Astrocyte (in vitro differentiated cells and primary cell): ENCODE measurements around the gene SARDH. TPM values are rescaled to one million over a fixed set of nuclear protein-coding genes. Genes with fewer than 3 reads are reported as not detected.

Source experiments
- DNase-seq: peaks from one replicate; pipeline ENCODE4 v3.0.0-alpha.2; 2010; ENCODE audit warnings: low read depth
- FAIRE-seq: peaks from 2 replicates; lab custom pipeline; 2011; peaks lifted over from hg19 to GRCh38; lab: Jason Lieb, UNC
- H2AFZ ChIP-seq: 2 replicates; pipeline ENCODE4 v1.6.0; 2012; ENCODE audit warnings: low read depth, low read length, inconsistent platforms
- H3K27ac ChIP-seq: 2 replicates; pipeline ENCODE4 v1.5.1; 2011; ENCODE audit warnings: low read depth, low read length, inconsistent platforms
- H3K27me3 ChIP-seq: 2 replicates; pipeline ENCODE4 v1.6.0; 2011; ENCODE audit warnings: low read length, inconsistent platforms; ENCODE audit not compliant: insufficient read depth
- H3K36me3 ChIP-seq: 2 replicates; pipeline ENCODE4 v1.5.1; 2011; ENCODE audit warnings: low read length, inconsistent platforms; ENCODE audit not compliant: insufficient read depth
- H3K4me1 ChIP-seq: 2 replicates; pipeline ENCODE4 v1.5.1; 2011; ENCODE audit warnings: low read length, inconsistent platforms; ENCODE audit not compliant: insufficient read depth
- H3K4me2 ChIP-seq: 2 replicates; pipeline ENCODE4 v1.6.0; 2012; ENCODE audit warnings: low read length, inconsistent platforms
- H3K4me3 ChIP-seq: 2 replicates; pipeline ENCODE4 v1.5.1; 2011; ENCODE audit warnings: low read depth, mild to moderate bottlenecking, low read length, inconsistent platforms; ENCODE audit not compliant: insufficient read depth
- H3K79me2 ChIP-seq: 2 replicates; pipeline ENCODE4 v1.6.0; 2012; ENCODE audit warnings: mild to moderate bottlenecking, low read length, inconsistent platforms; ENCODE audit not compliant: insufficient read depth
- H3K9ac ChIP-seq: 2 replicates; pipeline ENCODE4 v1.6.0; 2012; ENCODE audit warnings: mild to moderate bottlenecking, low read length, inconsistent platforms
- H3K9me3 ChIP-seq: 2 replicates; pipeline ENCODE4 v1.5.1; 2012; ENCODE audit warnings: low read depth, mild to moderate bottlenecking, low read length, inconsistent platforms; ENCODE audit not compliant: insufficient read depth
- H4K20me1 ChIP-seq: 2 replicates; pipeline ENCODE4 v1.6.0; 2012; ENCODE audit warnings: low read length, inconsistent platforms; ENCODE audit not compliant: insufficient read depth
- H3K27ac Mint-ChIP-seq: one replicate; pipeline ENCODE4 v1.8.0; 2021; ENCODE audit warnings: mild to moderate bottlenecking, mixed read lengths; ENCODE audit not compliant: unreplicated experiment
- H3K27me3 Mint-ChIP-seq: one replicate; pipeline ENCODE4 v1.8.0; 2021; ENCODE audit warnings: low read depth, mixed read lengths; ENCODE audit not compliant: unreplicated experiment
- H3K36me3 Mint-ChIP-seq: one replicate; pipeline ENCODE4 v1.8.0; 2021; ENCODE audit warnings: low read depth, mixed read lengths; ENCODE audit not compliant: unreplicated experiment
- H3K4me1 Mint-ChIP-seq: one replicate; pipeline ENCODE4 v1.8.0; 2021; ENCODE audit warnings: low read depth, mixed read lengths; ENCODE audit not compliant: unreplicated experiment
- H3K4me3 Mint-ChIP-seq: one replicate; pipeline ENCODE4 v1.8.0; 2021; ENCODE audit warnings: mild to moderate bottlenecking, moderate library complexity, mixed read lengths; ENCODE audit not compliant: unreplicated experiment
- H3K9me3 Mint-ChIP-seq: one replicate; pipeline ENCODE4 v1.8.0; 2021; ENCODE audit warnings: mild to moderate bottlenecking, mixed read lengths; ENCODE audit not compliant: unreplicated experiment
- CTCF ChIP-seq: IDR thresholded peaks from 2 replicates; pipeline ENCODE4 v1.5.1; 2011; ENCODE audit warnings: low read depth, mild to moderate bottlenecking, inconsistent platforms, low read length, moderate library complexity; ENCODE audit not compliant: insufficient read depth
- EZH2 ChIP-seq: IDR thresholded peaks from 2 replicates; pipeline ENCODE4 v1.6.1; 2012; ENCODE audit warnings: mild to moderate bottlenecking, low read length, inconsistent platforms; ENCODE audit not compliant: insufficient read depth
- total RNA-seq: library from RNA; stranded (reverse); gene quantifications from 2 replicates; pipeline ENCODE4 v1.2.1, GENCODE V29; 2021

SARDH gene
- total RNA-seq, 1 donor from 2014 or later = 2.8 TPM

- Histone ChIP-seq H3K4me3 (no peak overlapping the region), H3K9me3 (no peaks in the 10 kb centered on the region), H2AFZ (no peak overlapping the region), H4K20me1 (no peaks in the 10 kb centered on the region), H3K27ac (no peak overlapping the region), H3K27me3 (no peaks in the 10 kb centered on the region), H3K9ac (no peak overlapping the region), H3K79me2 (no peaks in the 10 kb centered on the region), H3K4me1 (peaks cover 28% of the 10 kb centered on the region), H3K4me2 (no peak overlapping the region), H3K36me3 (no peaks in the 10 kb centered on the region)
- DNase-seq (no peak), FAIRE-seq (no peak)
- TF ChIP-seq EZH2 (no peak), CTCF (no peak)
- H3K27ac Mint-ChIP-seq = peak overlapping the region; percentile 47
- H3K36me3 Mint-ChIP-seq = no peaks in the 10 kb centered on the region
- H3K9me3 Mint-ChIP-seq = no peaks in the 10 kb centered on the region
- H3K27me3 Mint-ChIP-seq = peaks cover 15% of the 10 kb centered on the region
- H3K4me3 Mint-ChIP-seq = no peak overlapping the region
- peaks cover 15% of the 10 kb centered on the region for H3K4me1 Mint-ChIP-seq
Measured at GRCh38 chr9:133687856-133688761, 50.0 kb downstream of the SARDH start.

- Histone ChIP-seq H2AFZ (no peak overlapping the region), H3K4me1 (peaks cover 25% of the 10 kb centered on the region), H3K27me3 (no peaks in the 10 kb centered on the region), H4K20me1 (no peaks in the 10 kb centered on the region), H3K4me3 (no peak overlapping the region), H3K36me3 (no peaks in the 10 kb centered on the region), H3K9me3 (no peaks in the 10 kb centered on the region), H3K79me2 (no peaks in the 10 kb centered on the region), H3K4me2 (no peak overlapping the region), H3K9ac (no peak overlapping the region), H3K27ac (no peak overlapping the region)
- Mint-ChIP-seq H3K27ac (no peak overlapping the region), H3K27me3 (peaks cover 13% of the 10 kb centered on the region), H3K4me3 (no peak overlapping the region), H3K4me1 (peaks cover 11% of the 10 kb centered on the region), H3K9me3 (no peaks in the 10 kb centered on the region), H3K36me3 (no peaks in the 10 kb centered on the region)
- no peak for TF ChIP-seq EZH2
- no peak for TF ChIP-seq CTCF
- no peak for DNase-seq
- no peak for FAIRE-seq
Measured at GRCh38 chr9:133686642-133687575, 51.2 kb downstream of the SARDH start.
